Measurements from ENCODE around the gene ITGA2. TPM values are rescaled to one million over a fixed set of nuclear protein-coding genes. Genes with fewer than 3 reads are reported as not detected.
A peak's percentile ranks its signal among the peaks of the same experiment; 100 is the strongest.

ITGA2 gene
- total and polyA plus RNA-seq, 9 of the 15 experiments (the other 6 are each of a cell fraction or from before 2014, with no cell fraction given) = 0.01 to 0.09 (median 0.03) TPM; not detected in 5

DNA sequence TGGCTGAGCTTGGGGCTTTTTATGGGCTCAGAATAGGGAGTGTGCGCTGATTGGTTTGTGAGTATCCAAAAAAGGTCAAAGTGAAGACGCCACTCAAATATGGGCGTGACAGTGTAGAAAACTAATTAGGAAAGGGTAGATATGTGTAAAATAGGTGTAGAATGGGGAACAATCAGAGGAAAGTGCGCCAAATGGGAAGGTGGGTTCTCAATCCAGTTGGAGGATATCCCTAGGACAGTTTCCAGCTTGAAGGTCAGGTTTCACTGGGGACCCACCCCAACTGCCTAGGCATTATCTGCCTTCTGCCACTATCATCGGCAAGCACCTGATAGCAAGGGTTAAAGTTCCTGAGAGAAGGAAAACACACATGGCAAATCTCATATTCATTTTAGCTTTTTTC is 129.7 kb downstream of the ITGA2 start (continued):
- TF ChIP-seq, protein P1, sequence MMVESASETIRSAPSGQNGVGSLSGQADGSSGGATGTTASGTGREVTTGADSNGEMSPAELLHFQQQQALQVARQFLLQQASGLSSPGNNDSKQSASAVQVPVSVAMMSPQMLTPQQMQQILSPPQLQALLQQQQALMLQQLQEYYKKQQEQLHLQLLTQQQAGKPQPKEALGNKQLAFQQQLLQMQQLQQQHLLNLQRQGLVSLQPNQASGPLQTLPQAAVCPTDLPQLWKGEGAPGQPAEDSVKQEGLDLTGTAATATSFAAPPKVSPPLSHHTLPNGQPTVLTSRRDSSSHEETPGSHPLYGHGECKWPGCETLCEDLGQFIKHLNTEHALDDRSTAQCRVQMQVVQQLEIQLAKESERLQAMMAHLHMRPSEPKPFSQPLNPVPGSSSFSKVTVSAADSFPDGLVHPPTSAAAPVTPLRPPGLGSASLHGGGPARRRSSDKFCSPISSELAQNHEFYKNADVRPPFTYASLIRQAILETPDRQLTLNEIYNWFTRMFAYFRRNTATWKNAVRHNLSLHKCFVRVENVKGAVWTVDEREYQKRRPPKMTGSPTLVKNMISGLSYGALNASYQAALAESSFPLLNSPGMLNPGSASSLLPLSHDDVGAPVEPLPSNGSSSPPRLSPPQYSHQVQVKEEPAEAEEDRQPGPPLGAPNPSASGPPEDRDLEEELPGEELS (CRISPR knock-in tag; IDR thresholded peaks at IDR 0.05; ENCODE audit: borderline replicate concordance) = no peak
- TF ChIP-seq, protein P2, sequence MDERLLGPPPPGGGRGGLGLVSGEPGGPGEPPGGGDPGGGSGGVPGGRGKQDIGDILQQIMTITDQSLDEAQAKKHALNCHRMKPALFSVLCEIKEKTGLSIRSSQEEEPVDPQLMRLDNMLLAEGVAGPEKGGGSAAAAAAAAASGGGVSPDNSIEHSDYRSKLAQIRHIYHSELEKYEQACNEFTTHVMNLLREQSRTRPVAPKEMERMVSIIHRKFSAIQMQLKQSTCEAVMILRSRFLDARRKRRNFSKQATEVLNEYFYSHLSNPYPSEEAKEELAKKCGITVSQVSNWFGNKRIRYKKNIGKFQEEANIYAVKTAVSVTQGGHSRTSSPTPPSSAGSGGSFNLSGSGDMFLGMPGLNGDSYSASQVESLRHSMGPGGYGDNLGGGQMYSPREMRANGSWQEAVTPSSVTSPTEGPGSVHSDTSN (CRISPR knock-in tag; IDR thresholded peaks at IDR 0.05; ENCODE audit: low read depth) = no peak
- TF ChIP-seq, protein P2 (tag; conservative IDR thresholded peaks at IDR 0.05; ENCODE audit: low read depth) = peak; percentile 47; the same call in 1 of the 2 replicates
- TF ChIP-seq SIN3B (IDR thresholded peaks at IDR 0.05; ENCODE audit: low read depth) (no peak), RBM34 (IDR thresholded peaks at IDR 0.05; ENCODE audit: borderline replicate concordance, insufficient read depth, low read length) (no peak), SIRT6 (IDR thresholded peaks at IDR 0.05; ENCODE audit: low read depth, low read length) (no peak), ZNF143 (CRISPR knock-in tag; IDR thresholded peaks at IDR 0.05) (no peak), TEAD1 (CRISPR knock-in tag; IDR thresholded peaks at IDR 0.05) (no peak), HMG20B (CRISPR knock-in tag; IDR thresholded peaks at IDR 0.05) (no peak), ZNF224 (CRISPR knock-in tag; IDR thresholded peaks at IDR 0.05) (no peak), ZNF134 (CRISPR knock-in tag; conservative IDR thresholded peaks at IDR 0.05) (no peak), KAT8 (IDR thresholded peaks at IDR 0.05; ENCODE audit: low read depth) (no peak), POLR2AphosphoS5 (IDR thresholded peaks at IDR 0.05; ENCODE audit: control insufficient read depth, insufficient read depth, low read depth, low read length) (peak; percentile 63; the same call in 1 of the 2 replicates), ZBTB7A (IDR thresholded peaks at IDR 0.05; ENCODE audit: borderline replicate concordance, control insufficient read depth, low read depth, low read length) (no peak), CCNT2 (IDR thresholded peaks at IDR 0.05; ENCODE audit: borderline replicate concordance, extremely low read depth, insufficient read length, low read depth, low read length) (no peak), KAT2B (IDR thresholded peaks at IDR 0.05; ENCODE audit: low read depth, low read length) (no peak), SMARCA4 (IDR thresholded peaks at IDR 0.05) (peak; percentile 81), DIDO1 (tag; IDR thresholded peaks at IDR 0.05; ENCODE audit: low read depth) (no peak), RBM14 (IDR thresholded peaks at IDR 0.05; ENCODE audit: borderline replicate concordance, insufficient read depth, low read depth, low read length) (no peak), NCOA1 (IDR thresholded peaks at IDR 0.05; ENCODE audit: low read depth) (peak; percentile 28; the same call in 1 of the 2 replicates), DACH1 (IDR thresholded peaks at IDR 0.05; ENCODE audit: partially characterized antibody) (no peak), HNRNPUL1 (IDR thresholded peaks at IDR 0.05; ENCODE audit: low read length) (no peak)
- TF ChIP-seq, protein P3, sequence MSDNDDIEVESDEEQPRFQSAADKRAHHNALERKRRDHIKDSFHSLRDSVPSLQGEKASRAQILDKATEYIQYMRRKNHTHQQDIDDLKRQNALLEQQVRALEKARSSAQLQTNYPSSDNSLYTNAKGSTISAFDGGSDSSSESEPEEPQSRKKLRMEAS (CRISPR knock-in tag; IDR thresholded peaks at IDR 0.05) = no peak
- TF ChIP-seq, protein P4, sequence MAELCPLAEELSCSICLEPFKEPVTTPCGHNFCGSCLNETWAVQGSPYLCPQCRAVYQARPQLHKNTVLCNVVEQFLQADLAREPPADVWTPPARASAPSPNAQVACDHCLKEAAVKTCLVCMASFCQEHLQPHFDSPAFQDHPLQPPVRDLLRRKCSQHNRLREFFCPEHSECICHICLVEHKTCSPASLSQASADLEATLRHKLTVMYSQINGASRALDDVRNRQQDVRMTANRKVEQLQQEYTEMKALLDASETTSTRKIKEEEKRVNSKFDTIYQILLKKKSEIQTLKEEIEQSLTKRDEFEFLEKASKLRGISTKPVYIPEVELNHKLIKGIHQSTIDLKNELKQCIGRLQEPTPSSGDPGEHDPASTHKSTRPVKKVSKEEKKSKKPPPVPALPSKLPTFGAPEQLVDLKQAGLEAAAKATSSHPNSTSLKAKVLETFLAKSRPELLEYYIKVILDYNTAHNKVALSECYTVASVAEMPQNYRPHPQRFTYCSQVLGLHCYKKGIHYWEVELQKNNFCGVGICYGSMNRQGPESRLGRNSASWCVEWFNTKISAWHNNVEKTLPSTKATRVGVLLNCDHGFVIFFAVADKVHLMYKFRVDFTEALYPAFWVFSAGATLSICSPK (IDR thresholded peaks at IDR 0.05; ENCODE audit: borderline replicate concordance) = no peak

Data from K562 (cell line).